GM11168 (cell line): ENCODE results near the gene OPN1SW.

ENCODE experiments used
- in situ Hi-C: fragments of 300-500 bp; cut with MboI; formaldehyde crosslinking; loops from one replicate; pipeline ENCODE4 v1.12.0; 2022; ENCODE audit warnings: low sequenced_read_pairs; ENCODE audit not compliant: unreplicated experiment

The OPN1SW gene

GRCh38 chr7:128767475-128768110 lies 8.0 kb downstream of the OPN1SW start:
- in situ Hi-C loops = no loop called here

GRCh38 chr7:128763541-128763940 lies 12.1 kb downstream of the OPN1SW start:
- in situ Hi-C loops = no loop called here

GRCh38 chr7:128759242-128759641 lies 16.4 kb downstream of the OPN1SW start:
- in situ Hi-C loops = no loop called here

DNA sequence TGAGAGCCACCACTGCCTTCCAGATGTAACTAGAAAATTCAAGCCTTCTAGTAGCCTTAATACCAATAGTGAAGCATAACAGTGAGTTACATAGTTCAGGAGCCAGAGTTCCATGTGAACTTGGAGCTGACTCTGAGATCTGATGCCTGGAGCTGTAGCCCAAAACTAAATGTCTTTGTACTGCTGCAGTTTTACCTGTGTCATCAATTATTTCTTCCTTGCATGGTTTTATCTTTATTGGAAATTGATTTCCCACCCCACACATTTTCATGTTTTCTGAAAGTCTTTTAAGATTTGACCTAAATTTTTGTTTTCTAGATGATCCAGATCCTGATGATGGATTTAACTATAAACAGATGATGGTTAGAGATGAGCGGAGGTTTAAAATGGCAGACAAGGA lies 17.0 kb downstream of the OPN1SW start:
- in situ Hi-C loops = no loop called here

DNA sequence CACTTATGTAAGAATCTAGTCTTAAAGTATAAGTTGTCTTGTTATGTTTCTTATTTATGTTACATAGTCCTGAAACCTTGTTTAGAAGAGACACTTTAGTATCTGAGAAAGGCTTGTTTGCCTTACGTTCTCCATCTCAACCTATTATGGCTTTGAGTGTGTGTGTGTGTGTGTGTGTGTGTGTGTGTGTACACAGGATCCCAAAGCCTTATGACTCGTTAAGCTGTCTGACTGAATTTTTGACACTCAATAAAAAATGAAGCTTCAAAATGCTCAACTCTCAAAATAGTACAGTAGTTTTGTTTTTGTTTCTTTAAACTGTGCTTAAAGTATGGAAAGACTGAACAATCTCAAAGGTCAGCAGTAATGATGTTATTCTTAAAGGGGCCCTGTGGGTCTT lies 18.4 kb downstream of the OPN1SW start:
- in situ Hi-C loops = no loop called here

DNA sequence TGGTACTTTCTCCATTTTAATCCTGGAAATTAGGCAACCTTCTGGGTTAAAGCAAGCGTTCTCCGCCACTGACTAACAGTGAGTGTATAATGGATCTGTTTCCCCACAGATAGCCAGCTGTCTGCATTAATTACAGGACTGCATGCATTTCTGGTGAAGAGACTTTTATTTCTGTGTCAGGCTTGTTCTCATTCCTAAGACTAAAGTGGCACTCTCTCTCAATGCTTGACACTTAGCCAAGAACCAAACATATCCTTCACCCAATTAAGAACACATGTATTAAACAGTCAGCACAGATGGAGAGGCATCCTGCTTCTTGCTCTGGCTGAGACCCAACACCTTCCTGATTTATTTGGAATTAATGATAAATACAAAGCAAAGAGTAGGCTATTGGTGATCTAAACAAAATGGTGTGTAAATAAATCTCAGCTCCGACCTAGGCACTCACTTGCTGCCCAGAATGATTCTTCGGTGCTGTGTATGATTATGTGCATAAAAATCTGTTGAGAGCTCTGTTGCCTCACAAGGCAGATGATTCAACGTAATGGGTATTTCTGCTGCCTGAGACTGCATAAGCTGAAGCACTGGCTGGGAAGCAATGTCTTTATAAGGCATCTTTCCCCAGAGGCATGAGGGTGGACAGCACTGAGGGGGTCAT lies 19.6 kb downstream of the OPN1SW start:
- in situ Hi-C loops = no loop called here

GRCh38 chr7:128755075-128755818 lies 20.3 kb downstream of the OPN1SW start:
- in situ Hi-C loops = no loop called here

DNA sequence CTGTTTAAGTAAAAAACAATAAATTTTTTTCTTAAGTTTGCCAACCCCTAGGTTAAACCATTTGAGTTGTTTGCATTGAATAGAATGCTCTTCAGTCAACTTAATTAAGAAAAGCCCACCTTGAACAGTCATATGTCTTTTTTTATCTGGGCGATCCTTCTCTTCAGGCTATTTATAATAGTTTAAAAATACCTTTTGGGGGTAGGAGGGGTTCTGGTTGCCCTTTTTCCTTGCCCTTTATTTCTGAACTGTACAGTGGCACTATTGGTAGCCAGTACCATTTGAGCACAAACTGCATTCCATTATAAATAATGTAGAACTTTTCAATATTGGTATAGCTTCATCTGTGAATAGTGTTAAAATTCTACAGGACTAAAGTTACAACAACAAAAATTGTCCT lies 23.3 kb downstream of the OPN1SW start:
- in situ Hi-C loops = no loop called here

- in situ Hi-C loops = no loop called here
Measured at GRCh38 chr7:128747327-128748079, 28.1 kb downstream of the OPN1SW start.

GRCh38 chr7:128745706-128746105 lies 29.9 kb downstream of the OPN1SW start:
- in situ Hi-C loops = no loop called here

- in situ Hi-C loops = no loop called here
Measured at GRCh38 chr7:128744366-128744905, 31.2 kb downstream of the OPN1SW start.

DNA sequence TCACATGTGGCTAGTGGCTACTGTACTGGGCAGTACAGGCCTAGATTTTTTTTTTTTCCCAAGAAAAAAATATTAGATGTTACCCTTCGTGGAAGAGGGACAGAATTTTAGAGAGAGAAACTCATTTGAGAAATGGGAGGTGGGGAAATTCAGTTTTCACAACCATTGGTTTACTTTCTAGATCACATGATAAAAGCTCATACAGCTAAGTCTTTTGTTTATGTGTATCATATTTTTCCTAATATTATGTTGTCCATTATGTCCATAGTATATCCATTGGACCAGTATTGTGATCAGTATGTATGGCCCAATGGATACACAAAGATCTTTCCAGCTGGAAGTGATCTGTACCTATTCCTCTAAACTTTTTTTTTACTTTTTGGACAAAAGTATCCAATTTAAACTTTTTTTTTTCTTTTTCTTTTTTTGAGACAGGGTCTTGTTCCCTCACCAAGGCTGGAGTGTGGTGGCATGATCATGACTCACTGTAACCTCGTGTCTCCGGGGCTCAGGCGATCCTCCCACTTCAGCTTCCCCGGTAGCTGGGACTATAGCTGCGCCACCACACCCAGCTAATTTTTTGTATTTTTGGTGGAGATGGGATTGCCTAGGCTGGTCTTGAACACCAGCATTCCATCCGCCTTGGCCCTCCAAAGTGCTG lies 32.4 kb downstream of the OPN1SW start:
- in situ Hi-C loops = no loop called here

GRCh38 chr7:128742206-128742605 lies 33.4 kb downstream of the OPN1SW start:
- in situ Hi-C loops = no loop called here

GRCh38 chr7:128741491-128741890 lies 34.1 kb downstream of the OPN1SW start:
- in situ Hi-C loops = no loop called here

DNA sequence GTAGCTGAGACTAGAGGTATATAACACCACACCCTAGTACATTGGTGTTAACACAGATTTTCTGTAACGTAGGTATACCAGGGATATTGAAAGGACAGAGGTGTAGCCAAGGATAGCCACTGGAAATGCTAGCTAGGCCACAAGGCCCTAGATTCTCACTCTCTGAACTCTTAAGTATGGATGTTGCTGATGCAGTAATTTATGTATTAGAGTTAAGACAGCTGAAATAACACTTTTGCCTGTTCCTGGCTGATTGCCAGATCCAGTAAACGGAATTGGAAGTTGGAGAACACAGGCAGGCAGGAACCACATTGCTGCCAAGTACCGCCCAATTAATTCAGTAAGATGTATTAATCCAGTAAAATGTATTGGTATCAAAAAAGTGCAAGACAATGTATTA lies 34.6 kb downstream of the OPN1SW start:
- in situ Hi-C loops = no loop called here

GRCh38 chr7:128739990-128740682 lies 35.5 kb downstream of the OPN1SW start:
- in situ Hi-C loops = no loop called here

DNA sequence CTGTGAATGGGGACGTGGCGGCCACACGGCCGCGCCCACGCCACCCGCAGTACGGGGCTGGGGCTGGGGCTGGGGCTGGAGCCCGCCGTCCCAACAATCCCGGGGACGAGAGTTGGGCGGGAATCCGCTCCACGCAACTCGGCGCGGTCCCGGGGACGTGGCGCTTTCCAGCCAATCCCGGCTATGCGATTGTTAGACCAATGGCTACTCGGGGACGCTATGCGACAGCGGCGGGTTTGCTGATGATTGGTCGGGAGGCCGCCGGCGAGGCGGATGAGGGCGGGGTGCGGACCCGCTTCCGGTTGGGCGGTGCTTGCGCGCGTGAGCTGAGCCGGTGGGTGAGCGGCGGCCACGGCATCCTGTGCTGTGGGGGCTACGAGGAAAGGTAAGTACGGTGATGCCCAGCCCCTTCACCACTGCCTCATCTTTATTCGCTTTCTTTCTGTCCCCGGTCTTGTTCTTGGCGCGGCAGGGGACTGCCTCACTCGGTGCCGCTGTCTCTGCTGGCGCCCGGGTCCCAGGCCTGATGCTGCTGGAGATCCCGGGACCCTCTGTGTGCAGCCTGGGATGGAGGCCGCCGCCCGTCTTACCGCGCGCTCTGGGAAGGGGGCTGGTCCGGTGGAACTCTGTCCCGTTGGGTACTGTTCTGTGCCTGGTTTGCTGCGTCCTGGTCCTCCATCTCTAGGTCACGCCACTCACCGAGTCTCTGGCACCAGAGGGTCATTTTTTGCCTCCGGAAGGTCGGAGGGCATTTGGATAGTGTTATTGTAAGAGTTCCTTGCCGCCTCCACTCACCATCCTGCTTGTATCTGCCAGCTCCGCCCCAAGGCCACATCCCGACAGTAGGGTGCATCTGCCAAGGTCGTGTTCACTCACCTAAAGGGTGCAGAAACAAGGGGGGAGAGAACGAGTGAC lies 36.3 kb downstream of the OPN1SW start, which contains the start of gene CALU:
Gene CALU, plus strand, starts transcription at position 312 of the 915 bp plus-strand sequence. CDS start 9,225 bp downstream, outside the sequence.
- in situ Hi-C loops = no loop called here

DNA sequence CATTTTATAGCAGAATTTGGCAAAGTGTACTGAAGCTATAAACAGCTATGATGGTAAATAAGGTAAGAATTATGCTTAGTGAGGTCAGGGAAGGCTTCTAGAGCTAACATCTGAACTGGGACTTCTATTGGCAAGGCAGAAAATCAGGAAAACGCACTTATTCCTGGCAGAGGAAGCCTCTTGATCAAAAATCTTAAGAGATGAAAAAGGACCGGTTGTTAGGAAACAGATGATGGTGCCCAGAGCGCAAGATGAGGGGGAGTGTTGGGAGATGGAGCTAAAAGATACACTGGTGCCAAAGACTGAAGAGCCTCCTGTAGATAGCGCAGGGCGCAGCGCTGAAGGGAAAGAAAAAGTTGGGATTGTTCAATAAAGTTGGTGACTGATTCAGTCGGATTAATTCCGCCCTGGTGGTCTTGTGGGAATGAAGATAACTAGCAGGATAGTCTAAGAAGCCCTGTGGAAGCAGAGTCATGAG lies 37.0 kb downstream of the OPN1SW start:
- in situ Hi-C loops = no loop called here
